ENCODE data around the gene VRK3.

The VRK3 gene

GRCh38 chr19:49957262-49957915 is 67.8 kb downstream of the VRK3 start:
- Histone ChIP-seq H3K4me2 (ENCODE audit: low read length) (no peak overlapping the region), H3K27me3 (ENCODE audit: insufficient read depth, low read length) (peaks cover 8% of the 10 kb centered on the region), H2AFZ (ENCODE audit: low read length) (no peak overlapping the region), H3K36me3 (ENCODE audit: insufficient read depth, low read length) (no peaks in the 10 kb centered on the region), H3K79me2 (ENCODE audit: insufficient read depth, low read length) (no peaks in the 10 kb centered on the region), H3K4me3 (ENCODE audit: low read depth, low read length, poor library complexity, severe bottlenecking) (no peak overlapping the region), H3K9me2 (ENCODE audit: low read depth, low read length) (no peaks in the 10 kb centered on the region), H3K4me1 (ENCODE audit: insufficient read depth, low read length, severe bottlenecking) (peaks cover 7% of the 10 kb centered on the region), H3F3A (ENCODE audit: insufficient read depth, low read length) (no peaks in the 10 kb centered on the region), H3K9me3 (ENCODE audit: low read length) (no peaks in the 10 kb centered on the region), H3K27ac (ENCODE audit: low read depth, low read length, poor library complexity, severe bottlenecking) (no peak overlapping the region), H3K9ac (ENCODE audit: low read length) (no peak overlapping the region), H4K20me1 (ENCODE audit: insufficient read depth, low read length) (no peaks in the 10 kb centered on the region)
- no peak for TF ChIP-seq CTCF (IDR thresholded peaks at IDR 0.05; ENCODE audit: low read length)
- no peak for TF ChIP-seq EZH2 (IDR thresholded peaks at IDR 0.05; ENCODE audit: borderline replicate concordance, low read length)

- Histone ChIP-seq H3K9me3 (ENCODE audit: low read length) (no peaks in the 10 kb centered on the region), H3K4me1 (ENCODE audit: insufficient read depth, low read length, severe bottlenecking) (peaks cover 7% of the 10 kb centered on the region), H4K20me1 (ENCODE audit: insufficient read depth, low read length) (no peaks in the 10 kb centered on the region), H3K27ac (ENCODE audit: low read depth, low read length, poor library complexity, severe bottlenecking) (no peak overlapping the region), H3K27me3 (ENCODE audit: insufficient read depth, low read length) (peaks cover 8% of the 10 kb centered on the region), H3K79me2 (ENCODE audit: insufficient read depth, low read length) (no peaks in the 10 kb centered on the region), H3K9me2 (ENCODE audit: low read depth, low read length) (no peaks in the 10 kb centered on the region), H3K36me3 (ENCODE audit: insufficient read depth, low read length) (no peaks in the 10 kb centered on the region; the same call in 1 of the 2 replicates), H3K9ac (ENCODE audit: low read length) (no peak overlapping the region), H2AFZ (ENCODE audit: low read length) (no peak overlapping the region), H3K4me3 (ENCODE audit: low read depth, low read length, poor library complexity, severe bottlenecking) (no peak overlapping the region), H3F3A (ENCODE audit: insufficient read depth, low read length) (no peaks in the 10 kb centered on the region), H3K4me2 (ENCODE audit: low read length) (no peak overlapping the region)
- no peak for TF ChIP-seq CTCF (IDR thresholded peaks at IDR 0.05; ENCODE audit: low read length)
- TF ChIP-seq EZH2 (IDR thresholded peaks at IDR 0.05; ENCODE audit: borderline replicate concordance, low read length): no peak
Observed at GRCh38 chr19:49956115-49956495, 69.1 kb downstream of the VRK3 start.

- H3K79me2 ChIP-seq (ENCODE audit: insufficient read depth, low read length): no peaks in the 10 kb centered on the region
- no peak overlapping the region for H3K27ac ChIP-seq (ENCODE audit: low read depth, low read length, poor library complexity, severe bottlenecking)
- H3K9ac ChIP-seq (ENCODE audit: low read length): no peak overlapping the region
- H3K4me2 ChIP-seq (ENCODE audit: low read length): no peak overlapping the region
- peaks cover 7% of the 10 kb centered on the region for H3K4me1 ChIP-seq (ENCODE audit: insufficient read depth, low read length, severe bottlenecking)
- H3K9me2 ChIP-seq (ENCODE audit: low read depth, low read length): no peaks in the 10 kb centered on the region
- no peaks in the 10 kb centered on the region; the same call in 1 of the 2 replicates for H3K36me3 ChIP-seq (ENCODE audit: insufficient read depth, low read length)
- no peak overlapping the region for H3K4me3 ChIP-seq (ENCODE audit: low read depth, low read length, poor library complexity, severe bottlenecking)
- no peaks in the 10 kb centered on the region for H3K9me3 ChIP-seq (ENCODE audit: low read length)
- peaks cover 8% of the 10 kb centered on the region for H3K27me3 ChIP-seq (ENCODE audit: insufficient read depth, low read length)
- no peak overlapping the region for H2AFZ ChIP-seq (ENCODE audit: low read length)
- no peak for TF ChIP-seq CTCF (IDR thresholded peaks at IDR 0.05; ENCODE audit: low read length)
- no peak for TF ChIP-seq EZH2 (IDR thresholded peaks at IDR 0.05; ENCODE audit: borderline replicate concordance, low read length)
- H3F3A ChIP-seq (ENCODE audit: insufficient read depth, low read length): no peaks in the 10 kb centered on the region
- H4K20me1 ChIP-seq (ENCODE audit: insufficient read depth, low read length): no peaks in the 10 kb centered on the region
Observed at GRCh38 chr19:49954933-49955332, 70.2 kb downstream of the VRK3 start.

Data from OCI-LY1 (cell line).